K562 (cell line): ENCODE data around the gene ZSCAN5C. TPM values are rescaled to one million over a fixed set of nuclear protein-coding genes. Genes with fewer than 3 reads are reported as not detected.
A peak's percentile ranks its signal among the peaks of the same experiment; 100 is the strongest.

Experiments
- ATAC-seq: fragments of 200-7000 bp; cut with Tn5 transposase; 3 replicates; pipeline ENCODE4 v1.9.1; 2020; ENCODE audit warnings: moderate library complexity
- BruUV-seq: library from RNA; stranded (reverse); fragments of 400-500 nt; replicated peaks from 2 replicates; lab custom pipeline; 2021; lab: Mats Ljungman, UMichigan
- CTCF ChIA-PET: fragments of 300-600 bp; formaldehyde crosslinking; extraction: SDS; loops from one replicate; lab custom pipeline; 2021; ENCODE audit warnings: low intra/inter-chr PET ratio; lab: Yijun Ruan, JAX
- POLR2A ChIA-PET: fragments of 300-600, 350-650 bp; sonication (Branson Sonifier 250); formaldehyde crosslinking; extraction: SDS; loops from one replicate; lab custom pipeline; 2021; ENCODE audit warnings: antibody characterized with exemption, inconsistent platforms; lab: Yijun Ruan, JAX
- DNase-seq, 4 experiments: peaks; one replicate each; pipeline versions ENCODE4 v3.0.0 to v3.0.0-alpha.2; 2011 to 2018; ENCODE audit warnings: low spot score in 3 of 4, mixed read lengths in 3 of 4; ENCODE audit errors: extremely low read depth in 1 of 4
- FAIRE-seq: peaks from 2 replicates; lab custom pipeline; 2011; peaks lifted over from hg19 to GRCh38; lab: Jason Lieb, UNC
- H2AFZ ChIP-seq: 2 replicates; pipeline ENCODE4 v1.6.0; 2011; ENCODE audit warnings: low read depth, low read length, control low read depth, inconsistent platforms
- H3K27ac ChIP-seq: fragments of 200-600 bp; 3 replicates; pipeline ENCODE4 v1.8.0; 2011; ENCODE audit warnings: low read depth, mild to moderate bottlenecking, control low read depth, inconsistent platforms, low read length, moderate library complexity, mixed read lengths; ENCODE audit errors: extremely low read depth
- H3K27me3 ChIP-seq, 2 experiments: fragments of 300-600 bp in 1 of 2; 2 replicates in 1 of 2; 3 replicates in 1 of 2; pipeline versions ENCODE4 v1.6.0 to v1.8.0; 2011; ENCODE audit warnings: inconsistent platforms in 2 of 2, low read length in 2 of 2, mild to moderate bottlenecking in 1 of 2, mixed read lengths in 1 of 2, moderate library complexity in 1 of 2; ENCODE audit not compliant: control insufficient read depth in 2 of 2, insufficient read depth in 2 of 2
- H3K36me3 ChIP-seq: fragments of 300-600 bp; 3 replicates; pipeline ENCODE4 v1.8.0; 2011; ENCODE audit warnings: mild to moderate bottlenecking, low read length, inconsistent platforms; ENCODE audit not compliant: control insufficient read depth, insufficient read depth
- H3K4me1 ChIP-seq, 2 experiments: fragments of 200-600 bp in 1 of 2; replicated peaks in 1 of 2; 2 replicates in 1 of 2; 3 replicates in 1 of 2; pipeline versions ENCODE4 v1.5.1 to v1.8.0; 2011; ENCODE audit warnings: inconsistent platforms in 2 of 2, low read length in 2 of 2, mild to moderate bottlenecking in 1 of 2, mixed read lengths in 1 of 2, moderate library complexity in 1 of 2; ENCODE audit not compliant: control insufficient read depth in 2 of 2, insufficient read depth in 2 of 2
- H3K4me2 ChIP-seq: 2 replicates; pipeline ENCODE4 v1.6.1; 2011; ENCODE audit warnings: low read length, control low read depth, inconsistent platforms, mixed read lengths; ENCODE audit not compliant: insufficient read depth
- H3K4me3 ChIP-seq: fragments of 200-600 bp; sonication (generic), shearing (Covaris generic); 2 replicates; pipeline ENCODE4 v1.5.1; 2016; ENCODE audit warnings: control low read depth, inconsistent platforms
- H3K79me2 ChIP-seq: fragments of 200-600 bp; 3 replicates; pipeline ENCODE4 v1.8.0; 2011; ENCODE audit warnings: low read length, inconsistent platforms; ENCODE audit not compliant: control insufficient read depth, insufficient read depth
- H3K9ac ChIP-seq, 2 experiments: 2 replicates each; pipeline versions ENCODE4 v1.6.0 to v1.6.1; 2011; ENCODE audit warnings: low read depth in 2 of 2, low read length in 2 of 2, control low read depth in 1 of 2, inconsistent platforms in 1 of 2, mild to moderate bottlenecking in 1 of 2, mixed read lengths in 1 of 2; ENCODE audit not compliant: insufficient read depth in 1 of 2
- H3K9me1 ChIP-seq: one replicate; pipeline ENCODE4 v1.6.0; 2011; ENCODE audit warnings: inconsistent platforms, mild to moderate bottlenecking, low read length, moderate library complexity; ENCODE audit not compliant: control insufficient read depth, insufficient read depth
- H3K9me3 ChIP-seq: replicated peaks from 2 replicates; pipeline ENCODE4 v1.5.1; 2011; ENCODE audit warnings: low read depth, low read length, inconsistent platforms; ENCODE audit not compliant: control insufficient read depth, insufficient read depth
- H4K20me1 ChIP-seq: replicated peaks from 2 replicates; pipeline ENCODE4 v1.6.1; 2011; ENCODE audit warnings: low read length, inconsistent platforms, mixed read lengths; ENCODE audit not compliant: control insufficient read depth, insufficient read depth
- ATF7 ChIP-seq: fragments of 450-650 bp; IDR thresholded peaks from 2 replicates; pipeline ENCODE4 v1.7.1; 2014; ENCODE audit warnings: mild to moderate bottlenecking, moderate library complexity
- CBX5 ChIP-seq: IDR thresholded peaks from 2 replicates; pipeline ENCODE4 v1.6.1; 2014; ENCODE audit warnings: low read depth, borderline replicate concordance
- EGR1 ChIP-seq: fragments of 450-650 bp; conservative IDR thresholded peaks from 2 replicates; pipeline ENCODE4 v1.6.1; 2017; ENCODE audit warnings: mild to moderate bottlenecking
- EHMT2 ChIP-seq: fragments of 450-650 bp; IDR thresholded peaks from 2 replicates; pipeline ENCODE4 v1.6.1; 2018; ENCODE audit warnings: antibody characterized with exemption
- GATAD2B ChIP-seq: fragments of 450-650 bp; IDR thresholded peaks from 2 replicates; pipeline ENCODE4 v1.6.1; 2017; ENCODE audit warnings: mild to moderate bottlenecking, borderline replicate concordance
- JUN ChIP-seq, 2 experiments: sonication (generic) in 1 of 2; formaldehyde crosslinking in 1 of 2; IDR thresholded peaks; 2 replicates each; pipeline versions ENCODE4 v1.6.1 to v1.8.0; 2012 to 2022; ENCODE audit warnings: borderline replicate concordance in 2 of 2, mild to moderate bottlenecking in 2 of 2, improper control_type of control experiment in 1 of 2, low read depth in 1 of 2, low read length in 1 of 2, missing genetic modification reagents in 1 of 2
- KAT8 ChIP-seq: fragments of 450-650 bp; IDR thresholded peaks from 2 replicates; pipeline ENCODE4 v1.6.1; 2016; ENCODE audit warnings: low read depth, mild to moderate bottlenecking
- MBD2 ChIP-seq: sonication (generic); IDR thresholded peaks from 2 replicates; pipeline ENCODE4 v1.6.1; 2016; ENCODE audit warnings: low read depth, borderline replicate concordance
- ZNF121 ChIP-seq: sonication (generic); formaldehyde crosslinking; conservative IDR thresholded peaks from 2 replicates; pipeline ENCODE4 v1.8.0; 2022; ENCODE audit warnings: missing genetic modification reagents
- ZNF263 ChIP-seq: sonication (generic); formaldehyde crosslinking; IDR thresholded peaks from 2 replicates; pipeline ENCODE4 v1.8.0; 2022; ENCODE audit warnings: mild to moderate bottlenecking, missing genetic modification reagents, borderline replicate concordance
- ZNF785 ChIP-seq: fragments of 250-450 bp; sonication (Bioruptor Pico); IDR thresholded peaks from 2 replicates; pipeline ENCODE4 v1.4.0; 2020; ENCODE audit warnings: mild to moderate bottlenecking
- WGBS: fragments of 100-300 bp; shearing (Covaris generic); methylation state at CpG from one replicate; pipeline ENCODE4 v1.1.6; 2016; ENCODE audit warnings: low coverage, mixed read lengths; ENCODE audit not compliant: insufficient coverage; ENCODE audit errors: missing lambda C conversion rate; 5-methylcytosine and 5-hydroxymethylcytosine counted together
- in situ Hi-C: fragments of 300-500 bp; cut with MboI; formaldehyde crosslinking; loops from 4 replicates; pipeline ENCODE4 v1.15.0; 2018; ENCODE audit warnings: inconsistent platforms, mixed read lengths
- intact Hi-C: fragments of 100-400 bp; cut with micrococcal nuclease; formaldehyde crosslinking; loops from 2 replicates; pipeline ENCODE4 v1.14.2; 2022
- polyA plus RNA-seq, 8 experiments: library from polyadenylated mRNA; depleted of rRNA in 4 of 8; stranded (reverse) in 5 of 8; unstranded in 3 of 8; fragments of >200 nt; fragmentation: Nextera tagmentation in 2 of 8; fragmentation: Illumina TruSeq in 1 of 8; extraction: Ambion mirVana in 2 of 8; extraction: Trizol in 1 of 8; gene quantifications; 2 replicates each; pipeline versions ENCODE4 v1.2.1 to v1.2.3, GENCODE V29; 2011 to 2014; ENCODE audit warnings: inconsistent platforms in 1 of 8, missing spikeins in 1 of 8
- total RNA-seq, 7 experiments: library from RNA; depleted of rRNA in 6 of 7; stranded (reverse); fragments of >200 nt in 6 of 7; fragmentation: Illumina TruSeq in 2 of 7; extraction: Trizol in 2 of 7; gene quantifications; 2 replicates each; pipeline versions ENCODE4 v1.2.1 to v1.2.3, GENCODE V29; 2011 to 2021; ENCODE audit warnings: low replicate concordance in 1 of 7
- TF ChIP-seq, protein P1 (sequence below): fragments of 450-650 bp; IDR thresholded peaks from 2 replicates; pipeline ENCODE4 v1.6.1; 2016
- TF ChIP-seq, protein P2 (sequence below), 2 experiments: fragments of 450-650 bp in 1 of 2; sonication (generic) in 1 of 2; formaldehyde crosslinking in 1 of 2; IDR thresholded peaks in 1 of 2; conservative IDR thresholded peaks in 1 of 2; 2 replicates each; pipeline versions ENCODE4 v1.6.1 to v1.8.1; 2016 to 2023; ENCODE audit warnings: mild to moderate bottlenecking in 2 of 2, moderate library complexity in 2 of 2, inconsistent platforms in 1 of 2, missing genetic modification reagents in 1 of 2

Gene ZSCAN5C
- total and polyA plus RNA-seq, 9 of the 15 experiments (the other 6 are each of a cell fraction or from before 2014, with no cell fraction given) = 0.07 TPM; not detected in 8

DNA sequence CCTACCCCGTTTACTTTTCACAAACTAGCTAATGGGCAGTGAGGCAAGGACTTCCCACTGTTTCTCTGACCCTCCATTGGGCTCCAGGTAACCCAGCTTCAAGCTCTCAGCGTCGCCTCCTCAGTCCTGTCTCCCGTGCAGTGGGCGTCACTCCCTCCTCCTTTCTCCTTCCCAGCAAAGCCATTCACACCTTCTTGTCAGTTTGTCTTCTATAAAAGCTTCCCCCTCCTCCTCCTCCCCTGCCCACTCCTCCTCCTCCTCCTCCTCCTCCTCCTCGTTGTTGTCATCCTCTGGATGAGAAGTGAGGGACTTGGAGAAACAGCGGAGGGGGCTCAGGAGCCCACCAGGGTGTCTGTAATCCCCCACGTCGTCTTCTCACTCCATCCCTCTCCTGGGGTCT, 28.0 kb upstream of the ZSCAN5C start:
- no peak for ATAC-seq
- Histone ChIP-seq H3K79me2 (no peaks in the 10 kb centered on the region), H3K9ac (no peak overlapping the region), H3K9me3 (no peaks in the 10 kb centered on the region), H3K4me3 (no peak overlapping the region), H2AFZ (no peak overlapping the region), H3K4me2 (peak overlapping the region; percentile 26; the same call in 1 of the 2 replicates), H4K20me1 (no peaks in the 10 kb centered on the region), H3K4me1 (peaks cover 5 to 23% of the 10 kb centered on the region in 2 experiments; a peak in 3 of 5 replicates), H3K27me3 (peaks cover 0 to 31% of the 10 kb centered on the region in 2 experiments; a peak in 4 of 5 replicates), H3K36me3 (no peaks in the 10 kb centered on the region), H3K9me1 (no peaks in the 10 kb centered on the region), H3K27ac (no peak overlapping the region)
- no TSS peak for BruUV-seq
- intact Hi-C loops (loop anchor here (5.0 kb wide), 1 partner anchor 158 kb away; no protein-coding TSS in a partner anchor), in situ Hi-C loops (no loop called here)
- 9% methylated on average over 8 of the region's 9 CpGs for WGBS
- POLR2A ChIA-PET = no interaction called here
- TF ChIP-seq EGR1 (peak; percentile 58; the same call in 1 of the 2 replicates), ZNF263 (CRISPR knock-in tag) (peak; percentile 90), ZNF121 (CRISPR knock-in tag) (no peak)
- CTCF ChIA-PET = no interaction called here
- no peak for FAIRE-seq
- DNase-seq = no peak

DNA sequence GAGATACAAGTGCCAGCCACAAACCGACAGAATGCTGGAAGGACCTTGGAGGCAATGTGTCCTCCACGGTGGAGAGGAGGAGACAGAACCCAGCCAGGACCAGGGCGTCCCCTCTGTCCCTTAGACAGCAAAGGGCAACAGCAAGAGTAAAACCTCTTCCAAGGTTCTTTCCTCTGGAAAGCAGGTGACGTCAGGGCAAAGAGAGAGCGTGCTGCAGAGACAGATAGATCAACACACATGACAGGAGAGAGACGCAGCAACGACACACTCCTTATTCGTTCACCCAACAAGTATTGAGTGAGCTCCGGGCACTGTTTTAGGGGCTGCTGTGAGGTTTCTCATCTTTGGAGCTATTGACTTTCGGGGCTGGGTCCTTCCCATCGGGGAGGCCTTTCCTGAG, 27.5 kb upstream of the ZSCAN5C start:
- H3K4me2 ChIP-seq = peak overlapping the region; percentile 26; the same call in 1 of the 2 replicates
- TF ChIP-seq GATAD2B (no peak), ZNF785 (CRISPR knock-in tag) (no peak), KAT8 (no peak), MBD2 (no peak), CBX5 (no peak), EHMT2 (no peak), ATF7 (peak; percentile 79; the same call in 1 of the 2 replicates), JUN (IDR thresholded peaks at IDR 0.05; ENCODE audit: borderline replicate concordance, low read depth, low read length) (0 out of 2 replicates have a peak, but pooled peaks have one; percentile 15), JUN (CRISPR knock-in tag; IDR thresholded peaks at IDR 0.05; ENCODE audit: borderline replicate concordance) (no peak)
- TF ChIP-seq, protein P1, sequence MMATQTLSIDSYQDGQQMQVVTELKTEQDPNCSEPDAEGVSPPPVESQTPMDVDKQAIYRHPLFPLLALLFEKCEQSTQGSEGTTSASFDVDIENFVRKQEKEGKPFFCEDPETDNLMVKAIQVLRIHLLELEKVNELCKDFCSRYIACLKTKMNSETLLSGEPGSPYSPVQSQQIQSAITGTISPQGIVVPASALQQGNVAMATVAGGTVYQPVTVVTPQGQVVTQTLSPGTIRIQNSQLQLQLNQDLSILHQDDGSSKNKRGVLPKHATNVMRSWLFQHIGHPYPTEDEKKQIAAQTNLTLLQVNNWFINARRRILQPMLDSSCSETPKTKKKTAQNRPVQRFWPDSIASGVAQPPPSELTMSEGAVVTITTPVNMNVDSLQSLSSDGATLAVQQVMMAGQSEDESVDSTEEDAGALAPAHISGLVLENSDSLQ = 0 out of 2 replicates have a peak, but pooled peaks have one; percentile 9
- TF ChIP-seq, protein P2, sequence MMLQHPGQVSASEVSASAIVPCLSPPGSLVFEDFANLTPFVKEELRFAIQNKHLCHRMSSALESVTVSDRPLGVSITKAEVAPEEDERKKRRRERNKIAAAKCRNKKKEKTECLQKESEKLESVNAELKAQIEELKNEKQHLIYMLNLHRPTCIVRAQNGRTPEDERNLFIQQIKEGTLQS (IDR thresholded peaks at IDR 0.05) = peak; percentile 35; the same call in 1 of the 2 replicates
- TF ChIP-seq, protein P2 (CRISPR knock-in tag; conservative IDR thresholded peaks at IDR 0.05) = no peak

More for the DNA sequence above, 27.5 kb upstream of the ZSCAN5C start:
- no TSS peak for BruUV-seq
- in situ Hi-C loops = no loop called here
- peak in 2 of 4 experiments; percentile 6 to 23 for DNase-seq
- no peaks in the 10 kb centered on the region for H3K9me1 ChIP-seq
- H3K9ac ChIP-seq = peak overlapping the region in 1 of 2 experiments; percentile 52; a peak in 2 of 4 replicates
- H3K36me3 ChIP-seq = no peaks in the 10 kb centered on the region
- intact Hi-C loops = loop anchor here (5.0 kb wide), 1 partner anchor 158 kb away; no protein-coding TSS in a partner anchor
- H3K9me3 ChIP-seq = no peaks in the 10 kb centered on the region
- no peak overlapping the region for H3K4me3 ChIP-seq
- H3K4me1 ChIP-seq = peaks cover 5 to 23% of the 10 kb centered on the region in 2 experiments; a peak in 3 of 5 replicates
- H3K27ac ChIP-seq = no peak overlapping the region
- CTCF ChIA-PET = no interaction called here
- no peak for FAIRE-seq
- no peaks in the 10 kb centered on the region for H4K20me1 ChIP-seq
- peaks cover 0 to 31% of the 10 kb centered on the region in 2 experiments; a peak in 4 of 5 replicates for H3K27me3 ChIP-seq
- ATAC-seq = peak; percentile 36
- no peaks in the 10 kb centered on the region for H3K79me2 ChIP-seq
- POLR2A ChIA-PET = no interaction called here
- H2AFZ ChIP-seq = 0 out of 2 replicates have a peak overlapping the region, but pooled peaks have one; percentile 1
- WGBS = 4% methylated on average over 11 of the region's 11 CpGs
